MM.1S (cell line): ENCODE measurements around the gene CDKL2.

Experiments used
- DNase-seq: peaks from one replicate; pipeline ENCODE4 v3.0.0-alpha.2; 2015
- H2AFZ ChIP-seq: fragments of 300-600 bp; sonication (generic); 2 replicates; pipeline ENCODE4 v1.6.0; 2016; ENCODE audit warnings: antibody characterized with exemption, low read length
- H3F3A ChIP-seq: fragments of 300-600 bp; sonication (generic); 2 replicates; pipeline ENCODE4 v1.6.1; 2016; ENCODE audit warnings: mild to moderate bottlenecking, antibody characterized with exemption, low read length, moderate library complexity, mixed read lengths; ENCODE audit not compliant: insufficient read depth
- H3K27ac ChIP-seq: fragments of 300-600 bp; sonication (generic); 2 replicates; pipeline ENCODE4 v1.5.1; 2016; ENCODE audit warnings: mild to moderate bottlenecking, low read length
- H3K27me3 ChIP-seq: fragments of 300-600 bp; sonication (generic); replicated peaks from 2 replicates; pipeline ENCODE4 v1.6.0; 2016; ENCODE audit warnings: low read length; ENCODE audit not compliant: insufficient read depth
- H3K36me3 ChIP-seq: fragments of 300-600 bp; sonication (generic); replicated peaks from 2 replicates; pipeline ENCODE4 v1.6.1; 2016; ENCODE audit warnings: mild to moderate bottlenecking, low read length, mixed read lengths; ENCODE audit not compliant: insufficient read depth
- H3K4me1 ChIP-seq: fragments of 300-600 bp; sonication (generic); 2 replicates; pipeline ENCODE4 v1.6.1; 2016; ENCODE audit warnings: low read length, mixed read lengths
- H3K4me2 ChIP-seq: fragments of 300-600 bp; sonication (generic); 2 replicates; pipeline ENCODE4 v1.6.0; 2016; ENCODE audit warnings: low read depth, low read length
- H3K4me3 ChIP-seq: fragments of 300-600 bp; sonication (generic); 2 replicates; pipeline ENCODE4 v1.5.1; 2016; ENCODE audit warnings: low read length, mixed read lengths
- H3K79me2 ChIP-seq: fragments of 300-600 bp; sonication (generic); 2 replicates; pipeline ENCODE4 v1.6.1; 2016; ENCODE audit warnings: mixed run types, low read length, mixed read lengths
- H3K9ac ChIP-seq: fragments of 300-600 bp; sonication (generic); 2 replicates; pipeline ENCODE4 v1.6.1; 2016; ENCODE audit warnings: low read length, mixed read lengths
- H3K9me2 ChIP-seq: fragments of 300-600 bp; sonication (generic); replicated peaks from 2 replicates; pipeline ENCODE4 v1.6.1; 2016; ENCODE audit warnings: mild to moderate bottlenecking, low read length, mixed read lengths; ENCODE audit not compliant: insufficient read depth
- H3K9me3 ChIP-seq: fragments of 300-600 bp; sonication (generic); replicated peaks from 2 replicates; pipeline ENCODE4 v1.6.1; 2016; ENCODE audit warnings: mild to moderate bottlenecking, low read length, mixed read lengths; ENCODE audit not compliant: insufficient read depth
- H4K20me1 ChIP-seq: fragments of 300-600 bp; sonication (generic); 2 replicates; pipeline ENCODE4 v1.6.1; 2016; ENCODE audit warnings: mild to moderate bottlenecking, low read length, moderate library complexity, mixed read lengths; ENCODE audit not compliant: insufficient read depth
- CTCF ChIP-seq: fragments of 300-600 bp; sonication (generic); IDR thresholded peaks from 2 replicates; pipeline ENCODE4 v1.5.1; 2016; ENCODE audit warnings: antibody characterized with exemption, low read length, mixed read lengths
- EZH2 ChIP-seq: fragments of 300-600 bp; sonication (generic); optimal IDR thresholded peaks from 2 replicates; pipeline ENCODE3; 2017; ENCODE audit warnings: low read depth, mild to moderate bottlenecking, antibody characterized with exemption, low read length, mixed read lengths
- EZH2phosphoT487 ChIP-seq: fragments of 300-600 bp; sonication (generic); IDR thresholded peaks from 2 replicates; pipeline ENCODE4 v1.6.1; 2018; ENCODE audit warnings: antibody characterized with exemption, low read length

The CDKL2 gene

GRCh38 chr4:75596061-75596460, 34.3 kb downstream of the CDKL2 start:
- Histone ChIP-seq H3K36me3 (no peaks in the 10 kb centered on the region), H3K9me2 (no peaks in the 10 kb centered on the region), H3K4me3 (no peak overlapping the region), H3K79me2 (no peaks in the 10 kb centered on the region), H3K9ac (no peak overlapping the region), H3K4me2 (no peak overlapping the region), H3K9me3 (no peaks in the 10 kb centered on the region), H2AFZ (no peak overlapping the region), H3F3A (peaks cover 19% of the 10 kb centered on the region), H3K27me3 (no peaks in the 10 kb centered on the region), H4K20me1 (no peaks in the 10 kb centered on the region), H3K4me1 (peaks cover 39% of the 10 kb centered on the region), H3K27ac (no peak overlapping the region)
- DNase-seq: no peak
- TF ChIP-seq EZH2 (no peak), EZH2phosphoT487 (no peak), CTCF (no peak)

GRCh38 chr4:75593393-75593792, 36.9 kb downstream of the CDKL2 start:
- TF ChIP-seq EZH2: no peak
- no peak for TF ChIP-seq EZH2phosphoT487
- no peak for TF ChIP-seq CTCF
- no peak overlapping the region for H2AFZ ChIP-seq
- no peak overlapping the region for H3K27ac ChIP-seq
- no peak for DNase-seq
- H3K4me3 ChIP-seq: no peak overlapping the region
- no peaks in the 10 kb centered on the region for H3K9me2 ChIP-seq
- no peaks in the 10 kb centered on the region for H3K27me3 ChIP-seq
- H3K9ac ChIP-seq: no peak overlapping the region
- no peaks in the 10 kb centered on the region for H3K9me3 ChIP-seq
- no peaks in the 10 kb centered on the region for H4K20me1 ChIP-seq
- H3K36me3 ChIP-seq: no peaks in the 10 kb centered on the region
- H3K4me1 ChIP-seq: peaks cover 25% of the 10 kb centered on the region
- no peaks in the 10 kb centered on the region for H3K79me2 ChIP-seq
- no peak overlapping the region for H3K4me2 ChIP-seq
- peaks cover 6% of the 10 kb centered on the region for H3F3A ChIP-seq

- no peak overlapping the region for H3K27ac ChIP-seq
- no peak overlapping the region for H3K4me2 ChIP-seq
- H3K9me2 ChIP-seq: no peaks in the 10 kb centered on the region
- no peaks in the 10 kb centered on the region for H3K36me3 ChIP-seq
- H2AFZ ChIP-seq: no peak overlapping the region
- H3K4me3 ChIP-seq: no peak overlapping the region
- H3K27me3 ChIP-seq: no peaks in the 10 kb centered on the region
- no peaks in the 10 kb centered on the region for H3K9me3 ChIP-seq
- H3K79me2 ChIP-seq: no peaks in the 10 kb centered on the region
- TF ChIP-seq CTCF: no peak
- no peak for TF ChIP-seq EZH2phosphoT487
- TF ChIP-seq EZH2: no peak
- no peak for DNase-seq
- no peaks in the 10 kb centered on the region for H3F3A ChIP-seq
- H3K4me1 ChIP-seq: no peaks in the 10 kb centered on the region
- H4K20me1 ChIP-seq: no peaks in the 10 kb centered on the region
- no peak overlapping the region for H3K9ac ChIP-seq
Measured at GRCh38 chr4:75584067-75584466, 46.3 kb downstream of the CDKL2 start.
